Adrenal gland (tissue), 5 donors: ENCODE data around the gene TNFRSF11A.

Source experiments
- POLR2A ChIP-seq, 2 donors: fragments of 450-650 bp; IDR thresholded peaks; one replicate each; pipeline ENCODE4 v1.6.1; 2017; ENCODE audit warnings: antibody characterized with exemption in 2 of 2, mild to moderate bottlenecking in 2 of 2, moderate library complexity in 1 of 2
- TF ChIP-seq, protein P1 (sequence below), 6 experiments: fragments of 450-650 bp in 4 of 6; fragments of 200-600 bp in 2 of 6; sonication (generic) in 1 of 6; IDR thresholded peaks; 1 replicate in 5 of 6; 2 replicates in 1 of 6; pipeline versions ENCODE4 v1.5.1 to v1.8.0; 2016 to 2021; ENCODE audit warnings: antibody characterized with exemption in 6 of 6, mild to moderate bottlenecking in 2 of 6, moderate library complexity in 1 of 6
- donor health status: DM: no; HTN: no; CAD: no.

DNA sequence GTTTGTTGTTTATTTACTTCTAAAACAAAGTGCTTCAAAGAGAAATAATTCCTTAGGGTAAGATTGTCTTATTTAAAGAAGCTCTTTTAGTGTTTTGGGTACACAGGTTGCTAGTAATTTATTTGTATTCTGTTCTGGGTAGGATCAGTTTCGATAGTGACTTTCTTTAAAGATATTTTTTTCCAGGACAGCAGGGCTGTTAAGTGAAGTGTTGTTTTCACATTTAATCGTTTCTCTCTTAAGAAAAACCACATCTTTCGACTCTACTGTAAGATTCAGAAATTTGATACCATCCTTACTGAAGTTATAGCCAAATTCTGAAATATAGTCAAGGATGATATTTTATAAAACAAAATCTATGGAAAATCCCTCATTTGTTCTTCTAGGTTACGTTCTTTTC, 17.8 kb downstream of the TNFRSF11A start:
- TF ChIP-seq, protein P1, sequence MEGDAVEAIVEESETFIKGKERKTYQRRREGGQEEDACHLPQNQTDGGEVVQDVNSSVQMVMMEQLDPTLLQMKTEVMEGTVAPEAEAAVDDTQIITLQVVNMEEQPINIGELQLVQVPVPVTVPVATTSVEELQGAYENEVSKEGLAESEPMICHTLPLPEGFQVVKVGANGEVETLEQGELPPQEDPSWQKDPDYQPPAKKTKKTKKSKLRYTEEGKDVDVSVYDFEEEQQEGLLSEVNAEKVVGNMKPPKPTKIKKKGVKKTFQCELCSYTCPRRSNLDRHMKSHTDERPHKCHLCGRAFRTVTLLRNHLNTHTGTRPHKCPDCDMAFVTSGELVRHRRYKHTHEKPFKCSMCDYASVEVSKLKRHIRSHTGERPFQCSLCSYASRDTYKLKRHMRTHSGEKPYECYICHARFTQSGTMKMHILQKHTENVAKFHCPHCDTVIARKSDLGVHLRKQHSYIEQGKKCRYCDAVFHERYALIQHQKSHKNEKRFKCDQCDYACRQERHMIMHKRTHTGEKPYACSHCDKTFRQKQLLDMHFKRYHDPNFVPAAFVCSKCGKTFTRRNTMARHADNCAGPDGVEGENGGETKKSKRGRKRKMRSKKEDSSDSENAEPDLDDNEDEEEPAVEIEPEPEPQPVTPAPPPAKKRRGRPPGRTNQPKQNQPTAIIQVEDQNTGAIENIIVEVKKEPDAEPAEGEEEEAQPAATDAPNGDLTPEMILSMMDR (IDR thresholded peaks at IDR 0.05), result no peak
- TF ChIP-seq POLR2A (IDR thresholded peaks at IDR 0.05), result no peak
